ENCODE results near the gene TNS3. TPM values are rescaled to one million over a fixed set of nuclear protein-coding genes. Genes with fewer than 3 reads are reported as not detected.

The TNS3 gene
- total and polyA plus RNA-seq, 2 of the 13 experiments (the other 11 are each of a cell fraction or from before 2014, with no cell fraction given): 52.9 to 55.7 TPM

- TF ChIP-seq CHCHD3 (CRISPR knock-in tag; IDR thresholded peaks at IDR 0.05) (no peak), ETV6 (CRISPR knock-in tag; conservative IDR thresholded peaks at IDR 0.05) (no peak; the same call in 1 of the 2 replicates)
Measured at GRCh38 chr7:47573758-47574481, 8.0 kb downstream of the TNS3 start (continued).

GRCh38 chr7:47572939-47573757, 8.8 kb downstream of the TNS3 start:
- in situ Hi-C loops (cut with HindIII; ENCODE audit: extremely low pct_ligation_motif_present, low pct_unique_long_range_greater_than_20kb) (no loop called here), intact Hi-C loops (cut with micrococcal nuclease; ENCODE audit: unreplicated experiment) (loop anchor here (5.0 kb wide), 1 partner anchor 159 kb away; no protein-coding TSS in a partner anchor)
- POLR2A ChIA-PET: no interaction called here
- Histone ChIP-seq H3K9ac (ENCODE audit: insufficient read depth, low read depth, low read length) (peak overlapping the region; percentile 51), H3K36me3 (replicated peaks in 1 of 2; ENCODE audit: control insufficient read depth in 1 of 2, insufficient read depth in 2 of 2, low read length in 2 of 2) (peaks cover 6 to 17% of the 10 kb centered on the region in 2 experiments; a peak in 4 of 5 replicates), H3K4me3 (replicated peaks in 1 of 3; ENCODE audit: insufficient read depth in 1 of 3, low read depth in 2 of 3, low read length in 3 of 3) (peak overlapping the region in 1 of 3 experiments; percentile 65; a peak in 2 of 6 replicates), H4K20me1 (ENCODE audit: insufficient read depth, low read length) (peaks cover 13% of the 10 kb centered on the region), H3K27ac (ENCODE audit: extremely low read length, insufficient read depth, low read length) (peak overlapping the region; percentile 80), H2AFZ (ENCODE audit: low read length) (no peak overlapping the region), H3K79me2 (ENCODE audit: insufficient read depth, low read length) (peaks cover 78% of the 10 kb centered on the region), H3K4me1 (ENCODE audit: insufficient read depth, low read length) (peaks cover 84% of the 10 kb centered on the region), H3K27me3 (ENCODE audit: control insufficient read depth in 1 of 2, insufficient read depth in 2 of 2, low read length in 2 of 2) (no peaks in the 10 kb centered on the region), H3K9me3 (ENCODE audit: low read length) (no peaks in the 10 kb centered on the region), H3K4me2 (ENCODE audit: low read depth, low read length) (peak overlapping the region; percentile 83)
- CTCF ChIA-PET (ENCODE audit: low intra/inter-chr PET ratio, low total read pairs): no interaction called here
- BruUV-seq (replicated peaks): no TSS peak
- no peak for FAIRE-seq
- WGBS (ENCODE audit: low lambda C conversion rate): 46% methylated on average over 18 of the region's 19 CpGs
- DNase-seq (ENCODE audit: low spot score): peak; percentile 45
- ATAC-seq: no peak
- TF ChIP-seq ZNF407 (CRISPR knock-in tag; IDR thresholded peaks at IDR 0.05; ENCODE audit: not compliant biosample characterization) (no peak), KDM5B (CRISPR knock-in tag; IDR thresholded peaks at IDR 0.05; ENCODE audit: borderline replicate concordance) (peak; percentile 5; the same call in 1 of the 2 replicates), TFE3 (CRISPR knock-in tag; IDR thresholded peaks at IDR 0.05) (peak; percentile 33; the same call in 1 of the 2 replicates), ZFY (CRISPR knock-in tag; IDR thresholded peaks at IDR 0.05) (0 out of 2 replicates have a peak, but pooled peaks have one; percentile 1), IKZF5 (CRISPR knock-in tag; IDR thresholded peaks at IDR 0.05) (peak; percentile 17; the same call in 1 of the 2 replicates), HNF4A (CRISPR knock-in tag; IDR thresholded peaks at IDR 0.05) (0 out of 2 replicates have a peak, but pooled peaks have one; percentile 21)

Measured in HepG2 (cell line).